Measurements from ENCODE around the gene TCEAL3. TPM values are rescaled to one million over a fixed set of nuclear protein-coding genes. Genes with fewer than 3 reads are reported as not detected.
A peak's percentile ranks its signal among the peaks of the same experiment; 100 is the strongest.

Gene TCEAL3
- total RNA-seq, 1 experiment from 2014 or later = 9.1 TPM

DNA sequence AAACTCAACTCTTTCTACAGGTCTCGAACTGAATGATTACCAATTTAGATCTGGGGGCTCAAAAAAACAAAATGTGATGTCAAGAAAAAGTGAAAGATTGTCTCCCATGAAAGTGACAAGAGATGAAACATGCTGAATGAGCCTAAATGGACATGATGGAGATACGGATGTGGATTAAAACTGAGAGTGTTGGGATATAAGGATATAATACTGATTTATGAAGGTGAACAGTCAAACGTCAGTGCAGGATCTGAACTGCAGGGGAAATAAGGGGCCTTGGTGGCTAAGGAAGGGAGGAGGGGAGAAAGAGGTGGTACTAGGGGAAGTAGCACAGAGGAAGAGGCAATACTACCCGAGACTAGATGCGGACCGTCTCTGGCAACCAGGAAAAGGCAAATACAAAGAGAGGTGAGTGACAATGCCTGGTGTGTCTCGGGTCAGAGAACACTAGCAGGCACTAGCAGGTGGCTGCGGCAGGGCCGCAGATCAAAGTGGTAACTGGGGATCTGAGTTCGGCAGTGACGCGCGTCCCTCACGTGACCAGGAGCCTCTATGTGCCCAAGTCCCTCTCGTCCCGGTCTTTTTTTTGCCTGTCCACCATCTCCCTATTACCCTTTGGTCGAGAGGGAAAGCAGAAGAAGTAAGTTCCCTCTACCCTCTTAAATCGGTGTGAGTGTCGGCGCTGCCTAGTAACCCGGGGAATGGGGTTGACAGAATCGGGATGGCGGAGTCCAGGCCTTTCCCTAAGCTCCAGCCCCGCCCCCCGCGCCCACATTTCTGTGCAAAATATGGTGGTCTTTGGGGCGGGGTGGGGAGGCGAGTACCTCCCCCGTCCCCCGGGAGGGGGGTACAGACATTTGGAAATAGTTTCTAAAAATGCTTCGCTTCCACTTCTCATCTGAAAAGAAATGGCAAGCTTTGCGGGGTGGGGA, 20.9 kb downstream of the TCEAL3 start, which contains the start of gene TCEAL1:
Gene TCEAL1, plus strand, starts transcription at position 590 of the 932 bp plus-strand sequence. CDS start 942 bp downstream, outside the sequence.
- Mint-ChIP-seq H3K4me1 (ENCODE audit: low read depth, unreplicated experiment) (peaks cover 9% of the 10 kb centered on the region), H3K4me3 (ENCODE audit: low read depth, unreplicated experiment) (peak within 1 kb of the TSS; percentile 97), H3K27ac (ENCODE audit: unreplicated experiment) (peak within 1 kb of the TSS; percentile 48), H3K27me3 (ENCODE audit: unreplicated experiment) (no peaks in the 10 kb centered on the region), H3K9me3 (ENCODE audit: low read depth, unreplicated experiment) (no peaks in the 10 kb centered on the region), H3K36me3 (ENCODE audit: insufficient read depth, unreplicated experiment) (peaks cover 23% of the 10 kb centered on the region)
- DNase-seq = peak; percentile 43
- TF ChIP-seq, protein P1, sequence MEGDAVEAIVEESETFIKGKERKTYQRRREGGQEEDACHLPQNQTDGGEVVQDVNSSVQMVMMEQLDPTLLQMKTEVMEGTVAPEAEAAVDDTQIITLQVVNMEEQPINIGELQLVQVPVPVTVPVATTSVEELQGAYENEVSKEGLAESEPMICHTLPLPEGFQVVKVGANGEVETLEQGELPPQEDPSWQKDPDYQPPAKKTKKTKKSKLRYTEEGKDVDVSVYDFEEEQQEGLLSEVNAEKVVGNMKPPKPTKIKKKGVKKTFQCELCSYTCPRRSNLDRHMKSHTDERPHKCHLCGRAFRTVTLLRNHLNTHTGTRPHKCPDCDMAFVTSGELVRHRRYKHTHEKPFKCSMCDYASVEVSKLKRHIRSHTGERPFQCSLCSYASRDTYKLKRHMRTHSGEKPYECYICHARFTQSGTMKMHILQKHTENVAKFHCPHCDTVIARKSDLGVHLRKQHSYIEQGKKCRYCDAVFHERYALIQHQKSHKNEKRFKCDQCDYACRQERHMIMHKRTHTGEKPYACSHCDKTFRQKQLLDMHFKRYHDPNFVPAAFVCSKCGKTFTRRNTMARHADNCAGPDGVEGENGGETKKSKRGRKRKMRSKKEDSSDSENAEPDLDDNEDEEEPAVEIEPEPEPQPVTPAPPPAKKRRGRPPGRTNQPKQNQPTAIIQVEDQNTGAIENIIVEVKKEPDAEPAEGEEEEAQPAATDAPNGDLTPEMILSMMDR (IDR thresholded peaks at IDR 0.05; ENCODE audit: unreplicated experiment) = no peak
- CTCF ChIA-PET = interaction anchor here (1.7 to 1.8 kb wide), 2 partner anchors 28 to 95 kb away, joined by 8 to 11 read pairs; no protein-coding TSS in a partner anchor
- intact Hi-C loops (cut with micrococcal nuclease; ENCODE audit: unreplicated experiment) = loop anchor here (5.0 kb wide), 1 partner anchor 59 kb away; the partner anchor contains the start of gene MORF4L2
- BruUV-seq (replicated peaks) = TSS peak; percentile 28

DNA sequence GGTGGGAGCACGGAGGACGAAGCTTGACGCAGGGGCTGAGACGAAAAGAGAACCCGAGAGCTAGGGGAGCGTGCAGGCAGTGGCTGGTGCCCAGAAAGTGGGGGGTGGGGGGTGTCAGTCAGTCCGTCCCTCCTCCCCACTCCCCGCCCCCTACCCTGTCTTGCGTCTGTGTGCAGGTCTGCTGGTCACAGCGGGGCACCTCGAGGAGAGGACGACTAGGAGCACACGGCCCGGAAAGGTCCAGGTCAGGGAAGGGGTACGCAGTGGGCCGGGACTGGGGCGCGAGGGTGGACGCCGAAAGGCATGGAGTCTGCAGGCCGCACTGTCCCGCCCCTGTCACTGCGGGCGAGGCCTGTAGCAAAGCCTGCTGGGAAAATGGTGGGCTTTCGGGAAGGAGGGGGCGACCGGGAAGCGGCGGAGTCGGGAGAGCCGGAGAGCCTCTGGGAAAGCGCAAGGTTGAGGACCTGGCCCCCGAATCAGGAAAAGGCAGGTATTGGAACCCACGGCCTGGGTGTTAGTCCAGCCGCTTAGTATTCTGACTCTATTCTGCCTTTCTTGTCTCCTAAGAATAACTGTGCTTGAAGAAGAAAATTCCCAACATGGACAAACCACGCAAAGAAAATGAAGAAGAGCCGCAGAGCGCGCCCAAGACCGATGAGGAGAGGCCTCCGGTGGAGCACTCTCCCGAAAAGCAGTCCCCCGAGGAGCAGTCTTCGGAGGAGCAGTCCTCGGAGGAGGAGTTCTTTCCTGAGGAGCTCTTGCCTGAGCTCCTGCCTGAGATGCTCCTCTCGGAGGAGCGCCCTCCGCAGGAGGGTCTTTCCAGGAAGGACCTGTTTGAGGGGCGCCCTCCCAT, 21.8 kb downstream of the TCEAL3 start:
- Mint-ChIP-seq H3K27ac (ENCODE audit: unreplicated experiment) (peak overlapping the region; percentile 48), H3K9me3 (ENCODE audit: low read depth, unreplicated experiment) (no peaks in the 10 kb centered on the region), H3K27me3 (ENCODE audit: unreplicated experiment) (no peaks in the 10 kb centered on the region), H3K4me3 (ENCODE audit: low read depth, unreplicated experiment) (peak overlapping the region; percentile 97), H3K36me3 (ENCODE audit: insufficient read depth, unreplicated experiment) (peaks cover 23% of the 10 kb centered on the region), H3K4me1 (ENCODE audit: low read depth, unreplicated experiment) (peaks cover 9% of the 10 kb centered on the region)
- CTCF ChIA-PET = interaction anchor here (0.7 to 1.8 kb wide), 6 partner anchors 11 to 304 kb away, joined by 3 to 11 read pairs (median 4); no protein-coding TSS in a partner anchor
- TF ChIP-seq, protein P1 (IDR thresholded peaks at IDR 0.05; ENCODE audit: unreplicated experiment) = peak; percentile 43
- no TSS peak for BruUV-seq (replicated peaks)
- intact Hi-C loops (cut with micrococcal nuclease; ENCODE audit: unreplicated experiment) = loop anchor here (5.0 kb wide), 2 partner anchors 58 to 97 kb away; partner anchors contain the start of gene MORF4L2
- DNase-seq = peak; percentile 65

DNA sequence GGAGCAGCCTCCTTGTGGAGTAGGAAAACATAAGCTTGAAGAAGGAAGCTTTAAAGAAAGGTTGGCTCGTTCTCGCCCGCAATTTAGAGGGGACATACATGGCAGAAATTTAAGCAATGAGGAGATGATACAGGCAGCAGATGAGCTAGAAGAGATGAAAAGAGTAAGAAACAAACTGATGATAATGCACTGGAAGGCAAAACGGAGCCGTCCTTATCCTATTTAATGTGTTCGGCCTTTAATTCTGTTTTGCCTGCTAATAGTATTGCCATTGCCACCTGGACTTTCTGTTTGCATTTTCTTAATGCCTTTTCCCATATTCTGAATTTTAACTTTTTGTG, 22.4 kb downstream of the TCEAL3 start:
- CTCF ChIA-PET = interaction anchor here (0.7 to 1.8 kb wide), 6 partner anchors 10 to 304 kb away, joined by 3 to 11 read pairs (median 4); no protein-coding TSS in a partner anchor
- TF ChIP-seq, protein P1 (IDR thresholded peaks at IDR 0.05; ENCODE audit: unreplicated experiment) = no peak
- BruUV-seq (replicated peaks) = TSS peak; percentile 86
- intact Hi-C loops (cut with micrococcal nuclease; ENCODE audit: unreplicated experiment) = loop anchor here (5.0 kb wide), 1 partner anchor 98 kb away; no protein-coding TSS in a partner anchor
- Mint-ChIP-seq H3K27me3 (ENCODE audit: unreplicated experiment) (no peaks in the 10 kb centered on the region), H3K9me3 (ENCODE audit: low read depth, unreplicated experiment) (no peaks in the 10 kb centered on the region), H3K4me3 (ENCODE audit: low read depth, unreplicated experiment) (peak overlapping the region; percentile 97), H3K27ac (ENCODE audit: unreplicated experiment) (peak overlapping the region; percentile 48), H3K36me3 (ENCODE audit: insufficient read depth, unreplicated experiment) (peaks cover 23% of the 10 kb centered on the region), H3K4me1 (ENCODE audit: low read depth, unreplicated experiment) (peaks cover 9% of the 10 kb centered on the region)
- no peak for DNase-seq

DNA sequence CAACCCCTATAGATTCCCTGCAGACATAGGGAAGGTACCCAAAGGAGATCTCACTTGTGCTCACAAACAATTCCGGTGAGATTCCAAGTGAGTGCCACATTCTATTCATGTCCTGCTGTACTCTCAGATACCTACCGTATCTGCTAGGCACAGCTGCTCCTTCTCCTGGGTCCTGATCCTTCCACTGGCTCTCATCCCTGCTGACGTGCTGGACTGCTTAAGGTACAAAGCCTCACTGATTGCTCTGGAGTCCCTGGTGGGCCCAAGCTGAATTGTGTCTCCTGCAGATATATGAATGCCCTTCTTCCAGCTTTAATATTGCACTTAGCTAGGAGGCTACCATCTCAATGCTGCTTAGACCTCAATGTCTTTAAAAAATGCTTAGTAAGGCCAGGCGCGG, 23.4 kb downstream of the TCEAL3 start:
- CTCF ChIA-PET = no interaction called here
- Mint-ChIP-seq H3K4me1 (ENCODE audit: low read depth, unreplicated experiment) (peaks cover 9% of the 10 kb centered on the region), H3K36me3 (ENCODE audit: insufficient read depth, unreplicated experiment) (peaks cover 23% of the 10 kb centered on the region), H3K4me3 (ENCODE audit: low read depth, unreplicated experiment) (no peak overlapping the region), H3K27me3 (ENCODE audit: unreplicated experiment) (no peaks in the 10 kb centered on the region), H3K9me3 (ENCODE audit: low read depth, unreplicated experiment) (no peaks in the 10 kb centered on the region), H3K27ac (ENCODE audit: unreplicated experiment) (no peak overlapping the region)
- BruUV-seq (replicated peaks) = no TSS peak
- no peak for DNase-seq
- intact Hi-C loops (cut with micrococcal nuclease; ENCODE audit: unreplicated experiment) = loop anchor here (5.0 kb wide), 1 partner anchor 99 kb away; no protein-coding TSS in a partner anchor
- TF ChIP-seq, protein P1 (IDR thresholded peaks at IDR 0.05; ENCODE audit: unreplicated experiment) = no peak
